ENCODE measurements around the gene SCYL2. TPM values are rescaled to one million over a fixed set of nuclear protein-coding genes. Genes with fewer than 3 reads are reported as not detected.
"Not testable (repeated sequence)": the region's sequence is repeated elsewhere in the genome, so short reads cannot be mapped to it uniquely, and the experiment has no call there.

Gene SCYL2
- total RNA-seq: 10 to 100 TPM; 19.4 to 20.7 TPM

GRCh38 chr12:100266835-100267602, at the start of gene SCYL2, which contains the start of gene DEPDC4:
Gene SCYL2, plus strand, starts transcription at chr12:100267177. Its CDS starts 15,794 bp downstream, at chr12:100282971.
Gene DEPDC4, minus strand, starts transcription at chr12:100267079. Its CDS starts 3 bp downstream, at chr12:100267076.
- CTCF ChIA-PET: interaction anchor here (2.8 kb wide), 1 partner anchor 33 kb away, joined by 9 read pairs; no protein-coding TSS in a partner anchor
- Mint-ChIP-seq H3K4me3 (peak within 1 kb of the TSS; percentile 96), H3K27ac (peak within 1 kb of the TSS; percentile 97), H3K9me3 (no peaks in the 10 kb centered on the region), H3K4me1 (ENCODE audit: low read depth) (peaks cover 28% of the 10 kb centered on the region), H3K27me3 (ENCODE audit: low read depth) (no peaks in the 10 kb centered on the region), H3K36me3 (ENCODE audit: low read depth) (no peaks in the 10 kb centered on the region)
- intact Hi-C loops (cut with micrococcal nuclease): loop anchor here (1.0 to 5.0 kb wide), 12 partner anchors 62 to 1854 kb away; partner anchors contain the start of genes ACTR6, BLTP3B, DRAM1 and GAS2L3
- DNase-seq: peak; percentile 95

GRCh38 chr12:100219328-100220109, 47.5 kb upstream of the SCYL2 start:
- no peak for DNase-seq
- Mint-ChIP-seq H3K27me3 (ENCODE audit: low read depth) (no peaks in the 10 kb centered on the region), H3K4me1 (ENCODE audit: low read depth) (no peaks in the 10 kb centered on the region), H3K4me3 (no peak overlapping the region), H3K36me3 (ENCODE audit: low read depth) (peaks cover 6% of the 10 kb centered on the region), H3K27ac (no peak overlapping the region), H3K9me3 (no peaks in the 10 kb centered on the region)
- CTCF ChIA-PET: interaction anchor here (0.9 kb wide), 1 partner anchor 64 kb away, joined by 3 read pairs; no protein-coding TSS in a partner anchor
- intact Hi-C loops (cut with micrococcal nuclease): no loop called here

DNA sequence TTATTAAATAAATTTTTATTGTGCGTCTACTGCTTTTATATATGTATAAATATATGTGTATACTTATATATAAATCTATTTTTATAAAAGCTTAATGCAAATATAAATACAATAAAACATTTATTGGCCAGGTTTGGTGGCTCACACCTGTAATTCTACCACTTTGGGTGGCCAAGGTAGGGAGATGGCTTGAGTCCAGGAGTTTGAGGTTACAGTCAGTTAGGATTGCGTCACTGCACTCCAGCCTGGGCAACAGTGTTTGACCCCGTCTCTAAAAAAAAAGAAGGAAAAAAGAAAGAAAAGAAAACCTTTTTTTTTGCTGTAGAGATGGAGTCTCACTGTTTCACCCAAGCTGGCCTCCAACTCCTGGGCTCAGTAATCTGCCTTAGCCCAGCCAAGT, 45.5 kb upstream of the SCYL2 start:
- CTCF ChIA-PET: no interaction called here
- DNase-seq: no peak

DNA sequence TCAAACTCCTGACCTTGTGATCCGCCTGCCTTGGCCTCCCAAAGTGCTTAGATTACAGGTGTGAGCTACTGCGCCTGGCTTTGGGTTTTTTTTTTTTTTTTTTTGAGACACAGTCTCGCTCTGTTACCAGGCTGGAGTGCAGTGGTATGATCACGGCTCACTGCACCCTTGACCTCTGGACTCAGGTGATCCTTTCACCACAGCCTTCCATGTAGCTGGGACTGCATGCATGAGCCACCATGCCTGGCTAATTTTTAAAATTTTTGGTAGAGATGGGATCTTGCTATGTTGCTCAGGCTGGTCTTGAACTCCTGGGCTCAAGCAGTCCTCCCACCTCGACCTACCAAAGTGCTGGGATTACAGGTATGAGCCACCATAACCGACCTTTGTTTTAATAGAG, 44.8 kb upstream of the SCYL2 start:
- H3K27me3 Mint-ChIP-seq (ENCODE audit: low read depth); DNase-seq; H3K4me1 Mint-ChIP-seq (ENCODE audit: low read depth); intact Hi-C loops (cut with micrococcal nuclease); H3K9me3 Mint-ChIP-seq; H3K4me3 Mint-ChIP-seq; H3K27ac Mint-ChIP-seq; CTCF ChIA-PET: not testable (repeated sequence)
- H3K36me3 Mint-ChIP-seq (ENCODE audit: low read depth): peaks cover 13% of the 10 kb centered on the region

More for the DNA sequence above, 45.5 kb upstream of the SCYL2 start:
- Mint-ChIP-seq H3K36me3 (ENCODE audit: low read depth) (peaks cover 13% of the 10 kb centered on the region), H3K27ac (no peak overlapping the region), H3K4me1 (ENCODE audit: low read depth) (no peaks in the 10 kb centered on the region), H3K27me3 (ENCODE audit: low read depth) (no peaks in the 10 kb centered on the region), H3K9me3 (no peaks in the 10 kb centered on the region), H3K4me3 (no peak overlapping the region)
- intact Hi-C loops (cut with micrococcal nuclease): no loop called here

GRCh38 chr12:100225491-100225890, 41.5 kb upstream of the SCYL2 start:
- H3K4me3 Mint-ChIP-seq: no peak overlapping the region
- intact Hi-C loops (cut with micrococcal nuclease): no loop called here
- H3K27me3 Mint-ChIP-seq (ENCODE audit: low read depth): no peaks in the 10 kb centered on the region
- H3K9me3 Mint-ChIP-seq: no peaks in the 10 kb centered on the region
- H3K36me3 Mint-ChIP-seq (ENCODE audit: low read depth): peaks cover 11% of the 10 kb centered on the region
- CTCF ChIA-PET: no interaction called here
- H3K4me1 Mint-ChIP-seq (ENCODE audit: low read depth): no peaks in the 10 kb centered on the region
- no peak overlapping the region for H3K27ac Mint-ChIP-seq
- DNase-seq: no peak

DNA sequence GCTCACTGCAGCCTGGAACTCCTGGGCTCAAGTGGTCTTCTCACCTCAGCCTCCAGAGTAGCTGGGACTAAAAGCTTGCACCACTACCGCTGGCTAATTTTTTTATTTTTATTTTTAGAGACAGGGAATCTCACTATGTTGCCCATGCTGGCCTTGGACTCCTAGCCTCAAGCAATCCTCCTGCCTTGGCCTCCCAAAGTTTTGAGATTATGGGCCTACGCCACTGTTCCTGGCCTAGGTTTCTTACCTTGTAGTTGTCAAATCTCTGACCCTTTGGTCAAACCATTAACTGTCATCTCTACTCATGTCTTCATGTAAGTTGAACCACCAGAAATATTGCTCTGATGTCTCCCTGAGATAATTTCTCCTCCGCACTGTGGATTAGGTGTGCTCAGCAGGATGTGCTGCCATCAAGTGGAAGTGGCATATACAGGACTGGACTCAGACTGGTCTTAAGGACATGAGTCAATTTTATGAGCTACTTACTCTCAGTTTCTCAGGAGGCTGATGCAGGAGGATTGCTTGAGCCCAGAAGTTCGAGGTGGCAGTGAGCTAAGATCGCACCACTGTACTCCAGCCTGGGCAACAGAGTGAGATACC, 37.8 kb upstream of the SCYL2 start:
- Mint-ChIP-seq H3K9me3 (no peaks in the 10 kb centered on the region), H3K36me3 (ENCODE audit: low read depth) (peaks cover 7% of the 10 kb centered on the region), H3K4me3 (no peak overlapping the region), H3K4me1 (ENCODE audit: low read depth) (no peaks in the 10 kb centered on the region), H3K27me3 (ENCODE audit: low read depth) (no peaks in the 10 kb centered on the region), H3K27ac (no peak overlapping the region)
- DNase-seq: no peak
- CTCF ChIA-PET: interaction anchor here (0.8 to 1.4 kb wide), 3 partner anchors 45 to 1362 kb away, joined by 3 to 6 read pairs (median 3); no protein-coding TSS in a partner anchor
- intact Hi-C loops (cut with micrococcal nuclease): no loop called here

DNA sequence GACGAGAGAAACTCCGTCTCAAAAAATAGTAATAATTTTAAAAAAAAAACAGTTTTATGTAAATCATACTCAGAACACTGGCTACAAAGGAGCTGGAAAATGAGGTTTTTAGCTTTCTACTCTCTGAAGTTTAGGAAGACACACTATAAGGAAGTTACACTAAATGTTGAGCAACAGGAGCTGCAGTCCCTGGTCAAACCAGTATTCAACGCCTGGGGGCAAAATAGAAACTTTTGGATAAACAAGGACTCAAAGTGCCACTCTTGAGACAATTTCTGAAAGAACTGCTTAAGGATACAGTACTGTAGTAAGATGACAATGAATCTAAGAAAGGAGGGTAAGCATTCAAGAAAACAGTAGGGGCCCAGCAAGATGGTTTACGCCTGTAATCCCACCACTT, 37.1 kb upstream of the SCYL2 start:
- intact Hi-C loops (cut with micrococcal nuclease): no loop called here
- no peaks in the 10 kb centered on the region for H3K27me3 Mint-ChIP-seq (ENCODE audit: low read depth)
- CTCF ChIA-PET: interaction anchor here (0.7 to 1.4 kb wide), 2 partner anchors 175 to 1468 kb away, joined by 3 to 4 read pairs; no protein-coding TSS in a partner anchor

GRCh38 chr12:100231873-100232272, 35.1 kb upstream of the SCYL2 start:
- H3K4me3 Mint-ChIP-seq; H3K27me3 Mint-ChIP-seq (ENCODE audit: low read depth); H3K27ac Mint-ChIP-seq; intact Hi-C loops (cut with micrococcal nuclease); DNase-seq; H3K4me1 Mint-ChIP-seq (ENCODE audit: low read depth); H3K36me3 Mint-ChIP-seq (ENCODE audit: low read depth); H3K9me3 Mint-ChIP-seq: not testable (repeated sequence)
- CTCF ChIA-PET: interaction anchor here (1.5 kb wide), 1 partner anchor 322 kb away, joined by 4 read pairs; no protein-coding TSS in a partner anchor

More for the DNA sequence above, 37.1 kb upstream of the SCYL2 start:
- H3K27ac Mint-ChIP-seq: no peak overlapping the region
- H3K36me3 Mint-ChIP-seq (ENCODE audit: low read depth): peaks cover 7% of the 10 kb centered on the region
- H3K4me3 Mint-ChIP-seq: no peak overlapping the region
- H3K9me3 Mint-ChIP-seq: no peaks in the 10 kb centered on the region
- no peaks in the 10 kb centered on the region for H3K4me1 Mint-ChIP-seq (ENCODE audit: low read depth)
- no peak for DNase-seq

DNA sequence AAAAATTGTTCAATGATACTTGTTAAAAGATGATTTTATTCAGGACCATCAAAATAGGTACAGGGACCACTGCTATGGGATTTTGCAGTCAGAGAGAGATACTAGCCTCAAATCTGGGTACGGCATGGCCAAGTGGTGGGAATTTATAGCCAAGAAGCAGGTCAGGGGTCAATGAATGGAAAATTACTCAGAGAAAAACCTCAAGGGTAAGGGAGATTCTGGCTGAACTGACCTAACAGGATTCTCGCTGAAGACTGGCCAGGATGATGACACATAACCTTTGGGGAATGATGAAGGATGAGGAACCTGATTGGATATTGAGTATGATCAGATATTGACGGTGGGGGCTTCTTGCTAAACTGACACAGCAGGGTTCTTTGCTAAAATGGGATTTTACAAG, 32.8 kb upstream of the SCYL2 start:
- H3K4me3 Mint-ChIP-seq: no peak overlapping the region
- no peaks in the 10 kb centered on the region for H3K27me3 Mint-ChIP-seq (ENCODE audit: low read depth)
- no peaks in the 10 kb centered on the region for H3K36me3 Mint-ChIP-seq (ENCODE audit: low read depth)
- H3K9me3 Mint-ChIP-seq: no peaks in the 10 kb centered on the region
- intact Hi-C loops (cut with micrococcal nuclease): loop anchor here (1.0 kb wide), 3 partner anchors 170 to 507 kb away; no protein-coding TSS in a partner anchor
- CTCF ChIA-PET: interaction anchor here (0.6 to 2.5 kb wide), 3 partner anchors 32 to 438 kb away, joined by 3 to 16 read pairs (median 9); partner anchors contain the start of genes DEPDC4 and SCYL2
- no peaks in the 10 kb centered on the region for H3K4me1 Mint-ChIP-seq (ENCODE audit: low read depth)
- no peak for DNase-seq
- H3K27ac Mint-ChIP-seq: no peak overlapping the region

GRCh38 chr12:100234591-100235304, 32.2 kb upstream of the SCYL2 start:
- intact Hi-C loops (cut with micrococcal nuclease): loop anchor here (1.0 kb wide), 4 partner anchors 170 to 507 kb away; no protein-coding TSS in a partner anchor
- no peak overlapping the region for H3K4me3 Mint-ChIP-seq
- CTCF ChIA-PET: interaction anchor here (0.5 to 2.5 kb wide), 16 partner anchors 32 to 508 kb away, joined by 3 to 16 read pairs (median 4); partner anchors contain the start of genes DEPDC4 and SCYL2
- no peaks in the 10 kb centered on the region for H3K9me3 Mint-ChIP-seq
- no peaks in the 10 kb centered on the region for H3K36me3 Mint-ChIP-seq (ENCODE audit: low read depth)
- no peak overlapping the region for H3K27ac Mint-ChIP-seq
- no peaks in the 10 kb centered on the region for H3K4me1 Mint-ChIP-seq (ENCODE audit: low read depth)
- peak; percentile 9 for DNase-seq
- H3K27me3 Mint-ChIP-seq (ENCODE audit: low read depth): no peaks in the 10 kb centered on the region

GRCh38 chr12:100238801-100239200, 28.2 kb upstream of the SCYL2 start:
- Mint-ChIP-seq H3K4me1 (ENCODE audit: low read depth) (no peaks in the 10 kb centered on the region), H3K27me3 (ENCODE audit: low read depth) (no peaks in the 10 kb centered on the region), H3K4me3 (no peak overlapping the region), H3K27ac (no peak overlapping the region), H3K9me3 (no peaks in the 10 kb centered on the region), H3K36me3 (ENCODE audit: low read depth) (no peaks in the 10 kb centered on the region)
- intact Hi-C loops (cut with micrococcal nuclease): no loop called here
- no peak for DNase-seq
- CTCF ChIA-PET: interaction anchor here (0.5 to 0.7 kb wide), 2 partner anchors 15 to 309 kb away, joined by 4 to 5 read pairs; no protein-coding TSS in a partner anchor

Data from activated naive CD4-positive, alpha-beta T cell treated with anti-CD3 and anti-CD28 coated beads for 36 hours (primary cell).